Measurements from ENCODE around the gene TCF15. TPM values are rescaled to one million over a fixed set of nuclear protein-coding genes. Genes with fewer than 3 reads are reported as not detected.

Gene TCF15
- total and polyA plus RNA-seq, 2 of the 8 experiments (the other 6 are each of a cell fraction or from before 2014, with no cell fraction given), result 3.7 to 6.9 TPM

DNA sequence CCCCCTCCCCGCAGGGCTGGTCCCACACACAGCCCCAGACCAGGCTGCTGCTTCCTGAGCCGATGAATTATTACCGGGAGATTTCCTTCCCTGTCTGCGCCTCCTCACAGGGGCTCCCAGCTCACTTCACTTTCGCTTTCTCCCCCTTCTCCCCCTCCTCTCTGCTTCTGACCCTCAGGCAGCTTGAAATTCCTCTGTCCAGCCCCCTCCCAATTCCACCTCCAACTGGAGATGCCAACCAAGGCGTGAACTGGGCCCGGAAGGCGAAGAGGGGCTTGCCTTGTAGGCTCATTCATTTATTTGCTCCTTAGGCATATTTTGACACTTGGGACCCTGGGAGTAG is 1.7 kb upstream of the TCF15 start:
- no peak overlapping the region for H2BK20ac ChIP-seq (ENCODE audit: low read length)
- no peak overlapping the region for H4K5ac ChIP-seq (ENCODE audit: insufficient read length, low read depth, low read length)
- 89% methylated on average over 8 of the region's 8 CpGs; no CpG with 5 or more reads in 1 of the 2 experiments for WGBS, 2 experiments (ENCODE audit: extremely low coverage in 1 of 2, insufficient coverage in 1 of 2, insufficient read length in 1 of 2, insufficient replicate concordance in 2 of 2, low coverage in 1 of 2, low lambda C conversion rate in 2 of 2, missing lambda C conversion rate in 1 of 2)
- H3K4ac ChIP-seq (replicated peaks; ENCODE audit: insufficient read length, low read depth, low read length), result no peak overlapping the region
- no peak overlapping the region for H3K56ac ChIP-seq (replicated peaks; ENCODE audit: insufficient read length, low read depth, low read length)
- peaks cover 8 to 11% of the 10 kb centered on the region in 2 experiments for H4K20me1 ChIP-seq (replicated peaks in 1 of 2; ENCODE audit: control insufficient read depth in 1 of 2, insufficient read depth in 2 of 2, low read length in 2 of 2)
- H2AK5ac ChIP-seq (ENCODE audit: low read depth, low read length), result no peak overlapping the region
- no peak overlapping the region for H4K91ac ChIP-seq (replicated peaks; ENCODE audit: insufficient read length, low read length)
- ChIA-PET CTCF (ENCODE audit: partially characterized antibody) (interaction anchor here (0.7 to 3.7 kb wide), 12 partner anchors 8 to 117 kb away, joined by 3 to 14 read pairs (median 3); no protein-coding TSS in a partner anchor), POLR2A (ENCODE audit: partially characterized antibody) (interaction anchor here (1.0 to 1.8 kb wide), 5 partner anchors 9 to 69 kb away, joined by 3 to 9 read pairs (median 4); partner anchors contain the start of gene CSNK2A1)
- TF ChIP-seq PHF8 (conservative IDR thresholded peaks at IDR 0.05; ENCODE audit: low read depth, low read length) (no peak), TBP (IDR thresholded peaks at IDR 0.05; ENCODE audit: low read depth, low read length) (no peak), MAX (IDR thresholded peaks at IDR 0.05) (no peak), SP1 (IDR thresholded peaks at IDR 0.05; ENCODE audit: low read depth, low read length) (no peak), RAD21 (IDR thresholded peaks at IDR 0.05 in 1 of 2, conservative IDR thresholded peaks at IDR 0.05 in 1 of 2; ENCODE audit: low read depth in 2 of 2, low read length in 2 of 2) (no peak), JUN (IDR thresholded peaks at IDR 0.05; ENCODE audit: low read depth, low read length) (no peak)
- H3K9me3 ChIP-seq (ENCODE audit: insufficient read depth in 2 of 2, low read depth in 1 of 2, low read length in 1 of 2), result no peaks in the 10 kb centered on the region
- FAIRE-seq, result no peak
- H3K4me2 ChIP-seq (ENCODE audit: insufficient read depth in 1 of 2, low read depth in 2 of 2, low read length in 2 of 2), result peak overlapping the region in 1 of 2 experiments; percentile 23; a peak in 2 of 4 replicates
- H3K23ac ChIP-seq (ENCODE audit: insufficient read length), result no peak overlapping the region
- H3K18ac ChIP-seq (ENCODE audit: extremely low read depth, low read length), result no peak overlapping the region; the same call in 1 of the 2 replicates
- H3K4me1 ChIP-seq (replicated peaks in 1 of 4; ENCODE audit: control insufficient read depth in 3 of 4, insufficient read depth in 4 of 4, low read length in 3 of 4), result peaks cover 0 to 19% (median 13%) of the 10 kb centered on the region in 4 experiments; a peak in 6 of 7 replicates
- H3K79me1 ChIP-seq (ENCODE audit: low read depth, low read length), result no peaks in the 10 kb centered on the region
- no peak overlapping the region for H4K8ac ChIP-seq (ENCODE audit: extremely low read depth, insufficient read depth, low read length)
- H2BK120ac ChIP-seq (replicated peaks; ENCODE audit: low read depth, low read length), result no peak overlapping the region
- no peak overlapping the region for H3K9ac ChIP-seq (replicated peaks in 1 of 4; ENCODE audit: extremely low read depth in 1 of 4, low read depth in 3 of 4, low read length in 3 of 4)
- no peak overlapping the region for H2BK12ac ChIP-seq (ENCODE audit: low read depth, low read length)
- no peak overlapping the region for H3K27ac ChIP-seq (ENCODE audit: low read depth, low read length)
- peak overlapping the region; percentile 59 for H2AFZ ChIP-seq (ENCODE audit: low read length)
- H3K36me3 ChIP-seq (ENCODE audit: control insufficient read depth in 2 of 4, insufficient read depth in 4 of 4, low read length in 3 of 4), result no peaks in the 10 kb centered on the region; a peak in 1 of 8 replicates
- H3K14ac ChIP-seq (ENCODE audit: insufficient read length), result no peak overlapping the region
- peaks cover 5% of the 10 kb centered on the region; the same call in 1 of the 2 replicates for H3K23me2 ChIP-seq (ENCODE audit: low read depth, low read length)
- no peaks in the 10 kb centered on the region; a peak in 1 of 4 replicates for H3K79me2 ChIP-seq (ENCODE audit: control insufficient read depth in 1 of 2, insufficient read depth in 2 of 2, low read length in 2 of 2)
- H3K27me3 ChIP-seq (replicated peaks in 1 of 4; ENCODE audit: control insufficient read depth in 3 of 4, extremely low read depth in 1 of 4, insufficient read depth in 3 of 4, low read length in 3 of 4), result peaks cover 7 to 28% (median 26%) of the 10 kb centered on the region in 4 experiments
- no peak overlapping the region for H2BK5ac ChIP-seq (ENCODE audit: low read depth, low read length)
- no peak overlapping the region for H3K4me3 ChIP-seq (ENCODE audit: extremely low read depth in 1 of 4, insufficient read depth in 2 of 4, low read depth in 3 of 4, low read length in 4 of 4)
- no peak overlapping the region for H2BK15ac ChIP-seq (ENCODE audit: low read length)
- no peak for DNase-seq (ENCODE audit: low read depth in 1 of 2, low spot score in 2 of 2)

All from H1 (cell line).